ENCODE data around the gene GPR27.

Gene GPR27

GRCh38 chr3:71722693-71723092, 31.0 kb upstream of the GPR27 start:
- ChIA-PET CTCF (no interaction called here), POLR2A (ENCODE audit: low non-redundant PET) (no interaction called here)
- TF ChIP-seq CTCF (conservative IDR thresholded peaks at IDR 0.05; ENCODE audit: low read depth): no peak
- H3K27ac ChIP-seq: no peak overlapping the region
- DNase-seq (ENCODE audit: low spot score): no peak

GRCh38 chr3:71723452-71724170, 30.0 kb upstream of the GPR27 start:
- CTCF ChIA-PET: interaction anchor here (1.1 kb wide), 1 partner anchor 1332 kb away, joined by 3 read pairs; no protein-coding TSS in a partner anchor

GRCh38 chr3:71724171-71724453, 29.5 kb upstream of the GPR27 start:
- POLR2A ChIA-PET (ENCODE audit: low non-redundant PET): no interaction called here

More at GRCh38 chr3:71723452-71724170, 30.0 kb upstream of the GPR27 start:
- DNase-seq (ENCODE audit: low spot score): no peak
- no peak for TF ChIP-seq CTCF (conservative IDR thresholded peaks at IDR 0.05; ENCODE audit: low read depth)
- no peak overlapping the region for H3K27ac ChIP-seq
- POLR2A ChIA-PET (ENCODE audit: low non-redundant PET): no interaction called here

DNA sequence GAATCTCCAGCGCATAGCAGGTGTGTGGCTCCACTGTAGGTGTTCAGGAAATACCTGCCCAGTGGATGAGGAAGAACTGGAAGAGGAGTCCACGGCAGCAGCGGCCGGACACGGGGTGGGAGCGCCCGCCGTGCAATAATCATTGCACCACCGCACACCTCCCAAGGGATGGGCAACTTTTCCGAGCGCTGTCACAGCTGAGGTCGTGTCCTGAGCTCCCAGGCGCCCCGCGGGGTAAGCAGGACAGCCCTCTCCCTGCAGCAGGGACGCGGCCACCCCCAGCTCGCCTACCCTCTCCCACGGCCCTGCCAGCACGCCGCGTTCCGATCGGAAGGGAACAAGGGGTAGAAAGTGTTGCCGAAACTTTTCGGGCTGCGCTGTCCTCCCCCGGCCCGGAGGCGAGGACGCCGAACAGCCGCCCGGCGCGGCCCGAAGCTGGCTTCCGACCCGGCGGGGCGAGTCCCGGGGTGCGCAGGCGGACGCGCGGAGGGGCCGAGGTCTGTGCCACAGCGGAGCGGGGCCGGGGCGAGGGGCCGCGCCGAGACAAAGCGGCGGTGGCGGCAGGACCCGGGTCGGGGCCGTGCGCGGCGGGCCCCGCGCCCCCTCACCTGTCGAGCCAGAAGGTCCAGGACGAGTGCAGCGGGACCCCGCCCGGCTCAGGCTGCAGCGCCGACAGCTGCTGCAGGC, 28.9 kb upstream of the GPR27 start:
- ChIA-PET CTCF (interaction anchor here (1.1 kb wide), 1 partner anchor 1331 kb away, joined by 3 read pairs; no protein-coding TSS in a partner anchor), POLR2A (ENCODE audit: low non-redundant PET) (no interaction called here)
- H3K27ac ChIP-seq: peak overlapping the region; percentile 21; the same call in 1 of the 2 replicates
- peak; percentile 14 for DNase-seq (ENCODE audit: low spot score)
- TF ChIP-seq CTCF (conservative IDR thresholded peaks at IDR 0.05; ENCODE audit: low read depth): no peak

More at GRCh38 chr3:71724171-71724453, 29.5 kb upstream of the GPR27 start:
- H3K27ac ChIP-seq: no peak overlapping the region
- no peak for DNase-seq (ENCODE audit: low spot score)
- TF ChIP-seq CTCF (conservative IDR thresholded peaks at IDR 0.05; ENCODE audit: low read depth): no peak
- CTCF ChIA-PET: interaction anchor here (1.1 kb wide), 1 partner anchor 1331 kb away, joined by 3 read pairs; no protein-coding TSS in a partner anchor

DNA sequence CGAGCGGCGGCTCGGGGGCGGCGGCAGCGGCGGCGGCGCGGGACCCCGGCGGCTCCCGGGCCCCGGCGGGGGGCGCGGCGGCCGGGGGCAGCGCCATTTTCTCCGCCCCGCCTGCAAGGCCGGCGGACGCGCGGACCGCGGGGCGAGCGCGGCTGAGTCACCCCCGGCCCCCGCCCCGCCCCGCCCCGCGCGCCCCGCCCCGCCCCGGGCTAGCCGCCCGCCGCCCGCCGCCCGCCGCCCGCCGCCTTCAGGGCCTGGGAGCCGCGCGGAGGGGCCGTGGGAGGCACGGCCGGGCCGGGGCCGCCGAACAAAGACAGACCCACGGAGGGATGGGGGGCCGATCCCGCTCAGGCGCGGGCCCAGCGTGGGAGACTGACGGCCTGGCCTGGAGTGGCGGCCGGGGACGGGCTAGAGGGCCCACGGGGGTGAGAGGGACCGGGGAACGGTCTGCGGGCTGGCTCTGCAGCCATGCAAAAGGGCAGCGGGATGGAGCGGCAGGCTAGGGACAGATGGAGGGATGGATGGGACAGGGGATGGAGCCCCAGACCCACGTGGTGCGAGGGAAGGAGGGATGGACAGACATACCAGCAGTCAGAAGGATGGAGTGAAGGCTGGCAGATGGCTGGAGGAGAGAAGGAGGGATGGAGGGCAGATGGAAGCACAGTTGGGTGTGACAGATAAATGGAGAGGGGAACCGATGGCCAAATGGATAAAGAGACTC, 28.2 kb upstream of the GPR27 start, which contains the start of gene EIF4E3:
TSS of gene EIF4E3 (minus strand) at position 132 of the 721 bp plus-strand sequence. CDS start at position 97, 35 bp downstream.
- DNase-seq (ENCODE audit: low spot score): peak; percentile 69
- ChIA-PET CTCF (no interaction called here), POLR2A (ENCODE audit: low non-redundant PET) (no interaction called here)
- peak within 1 kb of the TSS; percentile 21; the same call in 1 of the 2 replicates for H3K27ac ChIP-seq
- no peak for TF ChIP-seq CTCF (conservative IDR thresholded peaks at IDR 0.05; ENCODE audit: low read depth)

DNA sequence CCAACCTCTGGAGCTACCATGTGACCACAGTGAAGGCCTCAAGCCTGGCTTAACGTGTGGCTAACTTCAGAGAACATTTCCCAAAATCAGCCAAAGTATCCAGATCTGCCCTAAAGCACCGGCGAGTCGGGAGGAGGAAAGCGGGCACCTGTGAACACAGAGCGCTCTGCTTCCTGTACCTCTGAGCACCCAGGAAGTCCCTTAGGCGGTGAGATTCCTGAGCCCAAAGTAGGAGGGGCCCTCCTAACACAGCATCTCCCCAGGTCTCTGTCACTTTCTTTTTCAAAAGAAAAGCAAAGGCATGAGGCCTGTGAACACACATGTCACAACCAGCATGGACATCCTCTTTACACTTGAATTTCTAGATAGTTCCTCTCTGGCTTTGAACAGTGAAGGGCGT, 27.5 kb upstream of the GPR27 start:
- ChIA-PET CTCF (no interaction called here), POLR2A (ENCODE audit: low non-redundant PET) (no interaction called here)
- no peak for DNase-seq (ENCODE audit: low spot score)
- H3K27ac ChIP-seq: no peak overlapping the region
- TF ChIP-seq CTCF (conservative IDR thresholded peaks at IDR 0.05; ENCODE audit: low read depth): no peak
